Panc1 (cell line): Measurements from ENCODE around the gene CAPZA1. TPM values are rescaled to one million over a fixed set of nuclear protein-coding genes. Genes with fewer than 3 reads are reported as not detected.

Experiments used
- ATAC-seq: fragments of 200-7000 bp; cut with Tn5 transposase; 2 replicates; pipeline ENCODE4 v1.9.1; 2020; ENCODE audit warnings: mild to moderate bottlenecking, moderate library complexity
- BruUV-seq: library from RNA; stranded (reverse); fragments of 400-500 nt; replicated peaks from 2 replicates; lab custom pipeline; 2021; lab: Mats Ljungman, UMichigan
- CTCF ChIA-PET: fragments of 300-600 bp; sonication (Branson Sonifier 250); formaldehyde crosslinking; loops from one replicate; lab custom pipeline; 2022; ENCODE audit warnings: antibody characterized with exemption; lab: Charles Lee
- POLR2A ChIA-PET: fragments of 300-600 bp; sonication (Branson Sonifier 250); formaldehyde crosslinking; loops from one replicate; lab custom pipeline; 2022; ENCODE audit warnings: antibody characterized with exemption; lab: Charles Lee
- DNase-seq: peaks from one replicate; pipeline ENCODE4 v3.0.0-alpha.2; 2010; ENCODE audit warnings: low read depth, low spot score
- H3K27ac ChIP-seq: 2 replicates; pipeline ENCODE4 v1.5.1; 2011; ENCODE audit warnings: mild to moderate bottlenecking, low read length, inconsistent platforms
- H3K27me3 ChIP-seq: fragments of 200-500 bp; sonication (Bioruptor generic); 2 replicates; pipeline ENCODE4 v1.6.0; 2014; ENCODE audit warnings: low read length, inconsistent platforms; ENCODE audit not compliant: control insufficient read depth, insufficient read depth
- H3K36me3 ChIP-seq: fragments of 200-500 bp; sonication (Bioruptor generic); 2 replicates; pipeline ENCODE4 v1.5.1; 2014; ENCODE audit warnings: inconsistent platforms, mild to moderate bottlenecking, low read length, moderate library complexity; ENCODE audit not compliant: control insufficient read depth, insufficient read depth
- H3K4me1 ChIP-seq: 2 replicates; pipeline ENCODE4 v1.5.1; 2011; ENCODE audit warnings: inconsistent platforms, mild to moderate bottlenecking, low read length, moderate library complexity; ENCODE audit not compliant: control insufficient read depth, insufficient read depth
- H3K4me3 ChIP-seq, 2 experiments: 2 replicates each; pipeline ENCODE4 v1.5.1; 2011 to 2012; ENCODE audit warnings: low read depth in 2 of 2, low read length in 2 of 2, mild to moderate bottlenecking in 2 of 2, inconsistent platforms in 1 of 2, moderate library complexity in 1 of 2
- H3K9me3 ChIP-seq: fragments of 200-500 bp; sonication (Bioruptor generic); 2 replicates; pipeline ENCODE4 v1.5.1; 2014; ENCODE audit warnings: low read depth, mild to moderate bottlenecking, inconsistent platforms, low read length, moderate library complexity; ENCODE audit not compliant: control insufficient read depth, insufficient read depth
- POLR2AphosphoS5 ChIP-seq: IDR thresholded peaks from 2 replicates; pipeline ENCODE4 v1.6.1; 2012; ENCODE audit warnings: mild to moderate bottlenecking, low read depth, low read length, moderate library complexity
- REST ChIP-seq, 2 experiments: IDR thresholded peaks; 2 replicates each; pipeline ENCODE4 v1.6.1; 2011 to 2012; ENCODE audit warnings: low read depth in 2 of 2, control low read depth in 1 of 2, low read length in 1 of 2, mild to moderate bottlenecking in 1 of 2, moderate library complexity in 1 of 2; ENCODE audit not compliant: insufficient read depth in 1 of 2
- SIN3A ChIP-seq: IDR thresholded peaks from 2 replicates; pipeline ENCODE4 v1.6.1; 2012; ENCODE audit warnings: low read depth, mild to moderate bottlenecking, low read length, moderate library complexity, borderline replicate concordance; ENCODE audit not compliant: insufficient read depth
- TCF7L2 ChIP-seq: IDR thresholded peaks from 2 replicates; pipeline ENCODE4 v1.6.1; 2011; ENCODE audit warnings: mild to moderate bottlenecking, low read depth, low read length, inconsistent platforms
- in situ Hi-C: cut with HindIII; loops from 2 replicates; pipeline ENCODE4 v1.10.0; 2016; ENCODE audit warnings: low sequenced_read_pairs, low pct_unique_long_range_greater_than_20kb
- intact Hi-C: fragments of 100-400 bp; cut with micrococcal nuclease; formaldehyde crosslinking; loops from one replicate; pipeline ENCODE4 v1.10.0; 2022; ENCODE audit not compliant: unreplicated experiment
- total RNA-seq: library from RNA; stranded (reverse); gene quantifications from one replicate; pipeline ENCODE4 v1.2.1, GENCODE V29; 2021; ENCODE audit not compliant: unreplicated experiment
- TF ChIP-seq, protein P1 (sequence below): fragments of 450-650 bp; IDR thresholded peaks from 2 replicates; pipeline ENCODE4 v1.5.1; 2017; ENCODE audit warnings: mild to moderate bottlenecking

The CAPZA1 gene
- total RNA-seq, 1 experiment from 2014 or later, result 128 TPM

GRCh38 chr1:112603012-112603411 lies 16.6 kb upstream of the CAPZA1 start:
- Histone ChIP-seq H3K4me1 (no peaks in the 10 kb centered on the region), H3K27ac (no peak overlapping the region), H3K36me3 (peaks cover 11% of the 10 kb centered on the region; the same call in 1 of the 2 replicates), H3K4me3 (no peak overlapping the region), H3K9me3 (no peaks in the 10 kb centered on the region), H3K27me3 (no peaks in the 10 kb centered on the region)
- no TSS peak for BruUV-seq
- intact Hi-C loops, result no loop called here
- CTCF ChIA-PET, result no interaction called here
- in situ Hi-C loops, result no loop called here
- TF ChIP-seq POLR2AphosphoS5 (no peak), SIN3A (no peak), REST (IDR thresholded peaks at IDR 0.05; ENCODE audit: insufficient read depth in 1 of 2, low read depth in 2 of 2, low read length in 1 of 2) (no peak), TCF7L2 (no peak)
- TF ChIP-seq, protein P1, sequence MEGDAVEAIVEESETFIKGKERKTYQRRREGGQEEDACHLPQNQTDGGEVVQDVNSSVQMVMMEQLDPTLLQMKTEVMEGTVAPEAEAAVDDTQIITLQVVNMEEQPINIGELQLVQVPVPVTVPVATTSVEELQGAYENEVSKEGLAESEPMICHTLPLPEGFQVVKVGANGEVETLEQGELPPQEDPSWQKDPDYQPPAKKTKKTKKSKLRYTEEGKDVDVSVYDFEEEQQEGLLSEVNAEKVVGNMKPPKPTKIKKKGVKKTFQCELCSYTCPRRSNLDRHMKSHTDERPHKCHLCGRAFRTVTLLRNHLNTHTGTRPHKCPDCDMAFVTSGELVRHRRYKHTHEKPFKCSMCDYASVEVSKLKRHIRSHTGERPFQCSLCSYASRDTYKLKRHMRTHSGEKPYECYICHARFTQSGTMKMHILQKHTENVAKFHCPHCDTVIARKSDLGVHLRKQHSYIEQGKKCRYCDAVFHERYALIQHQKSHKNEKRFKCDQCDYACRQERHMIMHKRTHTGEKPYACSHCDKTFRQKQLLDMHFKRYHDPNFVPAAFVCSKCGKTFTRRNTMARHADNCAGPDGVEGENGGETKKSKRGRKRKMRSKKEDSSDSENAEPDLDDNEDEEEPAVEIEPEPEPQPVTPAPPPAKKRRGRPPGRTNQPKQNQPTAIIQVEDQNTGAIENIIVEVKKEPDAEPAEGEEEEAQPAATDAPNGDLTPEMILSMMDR, result no peak
- no peak for DNase-seq
- no peak for ATAC-seq
- POLR2A ChIA-PET, result no interaction called here

- no peak for TF ChIP-seq REST (IDR thresholded peaks at IDR 0.05; ENCODE audit: insufficient read depth in 1 of 2, low read depth in 2 of 2, low read length in 1 of 2)
- intact Hi-C loops (no loop called here), in situ Hi-C loops (no loop called here)
- CTCF ChIA-PET, result no interaction called here
- Histone ChIP-seq H3K9me3 (no peaks in the 10 kb centered on the region), H3K36me3 (peaks cover 11% of the 10 kb centered on the region; the same call in 1 of the 2 replicates), H3K4me1 (no peaks in the 10 kb centered on the region), H3K27ac (no peak overlapping the region), H3K27me3 (no peaks in the 10 kb centered on the region), H3K4me3 (no peak overlapping the region)
- POLR2A ChIA-PET, result no interaction called here
- no peak for DNase-seq
- no peak for ATAC-seq
- no TSS peak for BruUV-seq
Observed at GRCh38 chr1:112603541-112603940, 16.1 kb upstream of the CAPZA1 start.
